NCI-H2227 (cell line): ENCODE data around the gene FXYD2.
"Not testable (repeated sequence)": the region's sequence is repeated elsewhere in the genome, so short reads cannot be mapped to it uniquely, and the experiment has no call there.

Experiments
- DNase-seq: peaks from one replicate; lab custom pipeline; 2025; ENCODE audit not compliant: unreplicated experiment; lab: John Stamatoyannopoulos, UW

Gene FXYD2

DNA sequence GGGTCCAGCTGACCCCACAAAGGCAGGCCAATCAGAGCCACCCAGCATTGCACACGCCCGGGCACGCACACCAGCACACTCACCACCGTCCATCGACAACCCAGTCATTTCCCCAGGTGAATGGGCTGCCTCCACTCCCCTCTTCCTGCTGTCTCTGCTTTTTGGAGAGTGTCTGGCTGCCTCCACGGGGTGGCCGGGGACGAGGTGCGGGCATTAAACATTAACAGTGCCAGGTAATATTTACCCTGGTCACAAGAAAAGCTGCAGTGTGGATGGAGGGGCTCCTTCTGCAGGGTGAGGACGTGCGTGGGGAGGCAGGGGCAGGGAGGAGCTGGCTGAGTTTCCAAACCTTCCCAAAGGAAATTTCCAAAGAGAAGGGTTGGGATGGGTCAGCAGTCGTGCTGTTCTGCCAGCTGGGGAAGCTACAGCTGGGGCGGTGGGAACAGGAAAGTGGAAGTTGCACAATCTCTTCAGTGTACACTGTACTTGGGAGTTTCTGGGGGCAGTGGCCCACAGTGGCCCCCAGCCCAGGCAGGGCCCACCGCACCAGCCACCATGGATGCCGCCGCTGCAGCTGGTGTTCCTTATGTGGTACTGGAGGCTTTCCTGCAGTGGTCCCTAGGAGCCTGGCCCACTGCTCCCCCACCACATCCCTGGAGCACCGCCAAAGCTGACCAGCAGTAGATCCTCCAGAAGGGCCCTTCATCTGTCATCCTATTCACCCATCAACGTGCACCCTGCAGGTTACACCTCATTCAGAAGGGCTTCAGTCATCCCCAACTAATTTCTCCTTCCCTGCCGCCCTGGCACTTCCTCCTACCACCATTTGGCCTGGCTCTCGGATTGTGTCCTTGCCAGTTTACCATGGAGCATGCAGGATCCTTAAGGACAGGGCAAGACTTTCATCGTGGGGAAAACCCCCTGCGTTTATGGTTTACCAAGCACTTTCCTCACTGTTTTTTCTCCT, at the start of gene FXYD2:
Gene FXYD2, minus strand, starts transcription at position 174 of the 967 bp plus-strand sequence. Its CDS starts 66 bp downstream, at position 108.
- DNase-seq, result no peak

DNA sequence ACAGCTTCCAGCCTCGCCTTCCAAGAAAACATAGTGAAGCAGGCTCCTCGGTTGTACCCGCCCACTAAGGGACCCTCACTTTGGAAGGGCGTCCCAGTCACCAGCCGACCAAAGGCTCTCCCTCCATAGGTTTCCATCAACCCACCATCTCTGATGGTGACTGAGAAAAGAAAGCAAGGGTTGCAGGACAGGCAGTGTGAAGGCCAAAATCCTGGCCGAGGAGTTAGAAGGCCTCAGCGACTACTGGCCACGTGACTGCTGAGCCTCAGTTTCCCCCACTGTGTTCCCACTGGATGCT, 49.2 kb upstream of the FXYD2 start:
- DNase-seq, result no peak

DNA sequence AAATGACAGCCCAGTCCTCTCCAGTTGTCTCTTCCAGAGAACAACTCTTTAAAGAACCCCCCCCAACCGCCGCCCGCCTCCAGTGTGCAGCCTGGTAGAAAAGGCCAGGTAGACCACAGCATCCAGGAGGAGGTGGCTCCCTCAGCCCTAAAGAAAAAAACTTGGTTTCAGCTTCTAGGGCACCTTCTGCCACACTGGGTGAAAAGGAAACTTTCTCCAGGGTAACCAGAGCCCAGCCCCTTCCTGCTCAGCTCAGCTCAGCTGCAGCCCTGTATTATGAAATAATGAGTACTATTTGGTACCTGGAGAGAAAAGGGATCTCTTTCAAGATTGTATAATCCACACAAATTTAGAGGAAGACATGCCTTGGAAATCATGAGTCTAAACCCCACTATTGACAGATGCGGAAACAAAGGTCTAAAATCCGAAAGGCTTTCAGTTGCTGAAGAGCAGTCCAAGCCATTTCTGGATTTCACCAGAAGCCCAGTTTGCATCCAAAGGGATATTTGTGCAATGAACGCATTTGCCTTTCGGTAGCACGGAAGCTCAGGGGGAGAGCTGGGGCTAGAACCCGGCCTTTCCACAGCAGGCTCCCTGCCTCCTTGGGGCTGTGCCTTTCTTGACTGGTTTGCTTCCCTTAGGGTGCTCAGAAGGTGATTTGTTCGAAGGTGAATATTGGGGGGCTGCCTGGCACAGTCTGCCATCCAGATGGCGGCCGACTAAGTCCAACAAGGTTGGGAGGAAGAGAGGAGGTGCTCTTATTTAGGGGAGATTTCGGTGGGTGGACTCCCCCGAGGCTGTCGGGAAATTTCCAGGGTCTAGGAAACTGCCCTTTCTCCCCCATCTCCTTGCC, 48.7 kb upstream of the FXYD2 start:
- no peak for DNase-seq

DNA sequence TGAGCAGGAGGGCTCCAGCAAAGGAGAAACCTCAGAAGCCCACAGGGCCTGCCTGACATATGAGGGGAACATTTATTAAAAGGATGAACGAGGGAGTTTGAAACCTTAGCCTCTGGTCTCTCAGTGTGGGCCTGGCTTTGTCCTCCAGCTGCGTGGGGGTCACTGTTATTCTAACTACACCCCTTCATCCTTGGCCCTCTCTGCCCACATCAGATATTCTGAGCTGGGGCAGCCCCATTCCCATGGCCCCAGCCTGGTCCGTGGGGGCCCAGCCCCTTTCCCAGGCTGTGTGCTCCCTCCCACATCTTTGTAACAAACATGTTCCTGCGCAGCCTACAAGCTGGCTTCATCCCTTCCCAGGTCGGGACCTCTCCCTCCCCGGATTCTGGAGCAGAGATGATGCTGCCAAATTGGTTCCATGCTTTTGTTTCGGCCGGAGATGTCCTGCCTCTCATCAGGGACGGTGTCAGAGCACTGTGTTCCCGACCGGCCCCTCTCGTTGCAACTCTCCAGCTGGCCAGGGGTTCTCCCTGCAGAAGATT, 47.9 kb upstream of the FXYD2 start:
- DNase-seq, result no peak

DNA sequence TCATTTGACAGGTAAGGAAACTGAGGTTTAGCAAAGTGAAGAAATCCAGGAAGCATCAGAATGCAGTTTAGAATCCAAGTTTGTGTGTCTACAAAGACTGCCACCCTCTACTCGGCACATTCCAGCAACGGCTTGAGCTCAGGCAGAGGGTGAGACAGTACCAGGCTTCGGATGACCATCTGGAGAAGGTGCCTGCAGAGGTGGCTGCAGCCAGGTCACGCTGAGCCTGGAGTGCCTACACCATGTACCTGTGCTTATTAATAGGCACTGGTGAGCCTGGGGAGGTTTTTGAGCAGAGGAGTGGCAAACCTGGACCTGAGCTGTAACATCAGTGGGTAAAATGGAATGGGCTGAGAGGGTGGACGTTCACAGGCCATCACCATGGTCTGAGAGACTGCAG, 47.2 kb upstream of the FXYD2 start:
- DNase-seq, result no peak

DNA sequence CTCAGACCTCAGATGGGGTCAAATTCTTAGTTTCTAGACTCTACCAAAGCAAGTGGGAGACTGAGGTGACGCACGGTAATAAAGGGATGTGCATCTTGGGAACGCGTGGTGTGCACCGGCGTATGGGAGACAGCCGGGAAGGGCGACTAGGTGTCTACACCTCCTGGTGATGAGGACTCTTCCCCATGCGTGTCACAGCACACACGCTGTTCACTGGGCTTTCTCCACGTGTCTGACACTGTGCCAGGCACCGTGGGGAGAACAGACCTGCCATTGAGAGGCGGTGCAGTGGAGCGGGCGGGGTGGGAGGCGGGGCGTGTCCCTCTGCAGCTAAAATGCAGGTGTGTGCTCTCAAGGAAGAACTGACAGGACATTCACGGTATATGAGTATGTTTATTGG, 46.6 kb upstream of the FXYD2 start:
- no peak for DNase-seq

DNA sequence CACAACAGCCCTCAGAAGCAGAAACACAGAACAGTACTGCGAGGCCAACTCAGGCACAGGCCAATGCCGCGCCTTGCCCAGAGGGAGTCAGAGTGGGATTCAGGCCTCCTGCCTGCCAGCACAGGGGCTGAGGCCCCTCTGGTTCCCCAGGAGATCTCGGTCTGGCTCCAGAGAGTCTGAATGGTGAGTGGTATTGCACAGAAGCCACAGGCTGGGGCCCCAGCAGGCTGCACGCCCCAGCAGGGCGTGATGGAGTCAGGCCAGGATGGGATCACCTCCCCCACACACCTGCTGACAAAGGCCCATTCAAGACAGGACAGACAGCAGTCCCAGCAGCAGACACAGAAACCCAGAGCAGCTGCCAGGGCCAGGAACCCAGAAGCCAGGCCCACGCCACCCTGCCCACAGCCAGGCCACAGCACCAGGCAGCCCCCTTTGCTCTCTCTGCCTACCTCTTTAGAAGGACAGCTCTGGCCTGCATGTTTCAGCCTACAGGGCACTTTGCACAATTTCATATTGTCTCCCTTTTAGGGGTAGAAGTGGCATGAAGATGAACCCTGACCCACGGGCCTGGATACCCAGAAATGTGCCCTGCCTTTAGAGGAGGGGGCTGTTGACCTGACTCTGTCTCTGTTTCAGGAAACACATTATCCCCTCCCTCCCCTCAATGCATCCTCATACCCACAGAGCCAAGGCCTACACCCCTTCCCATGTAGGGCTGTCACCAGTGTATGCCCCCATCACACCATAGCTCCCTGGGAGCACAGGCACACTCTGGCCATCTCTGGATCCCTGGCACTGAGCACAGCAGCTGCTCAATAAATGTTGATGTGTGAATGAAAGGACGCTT, 45.8 kb upstream of the FXYD2 start:
- peak; percentile 22 for DNase-seq

DNA sequence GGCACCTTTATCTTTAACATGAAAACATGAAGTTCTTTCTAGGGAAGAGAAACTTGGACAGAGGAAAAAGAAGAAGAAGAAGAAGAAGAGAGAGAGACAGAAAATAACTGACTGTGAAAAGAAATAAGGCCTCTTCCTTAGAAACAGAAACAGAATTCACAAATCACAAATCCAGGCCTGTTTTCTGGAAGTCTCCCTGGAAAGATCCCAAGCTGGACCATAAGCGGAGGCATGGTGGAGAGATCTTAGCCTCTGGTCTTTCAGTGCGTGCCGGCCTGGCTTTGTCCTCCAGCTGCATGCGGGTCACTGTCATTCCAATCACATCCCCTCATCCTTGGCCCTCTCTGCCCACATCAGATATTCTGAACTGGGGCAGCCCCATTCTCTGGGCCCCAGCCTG, 45.1 kb upstream of the FXYD2 start:
- no peak for DNase-seq

DNA sequence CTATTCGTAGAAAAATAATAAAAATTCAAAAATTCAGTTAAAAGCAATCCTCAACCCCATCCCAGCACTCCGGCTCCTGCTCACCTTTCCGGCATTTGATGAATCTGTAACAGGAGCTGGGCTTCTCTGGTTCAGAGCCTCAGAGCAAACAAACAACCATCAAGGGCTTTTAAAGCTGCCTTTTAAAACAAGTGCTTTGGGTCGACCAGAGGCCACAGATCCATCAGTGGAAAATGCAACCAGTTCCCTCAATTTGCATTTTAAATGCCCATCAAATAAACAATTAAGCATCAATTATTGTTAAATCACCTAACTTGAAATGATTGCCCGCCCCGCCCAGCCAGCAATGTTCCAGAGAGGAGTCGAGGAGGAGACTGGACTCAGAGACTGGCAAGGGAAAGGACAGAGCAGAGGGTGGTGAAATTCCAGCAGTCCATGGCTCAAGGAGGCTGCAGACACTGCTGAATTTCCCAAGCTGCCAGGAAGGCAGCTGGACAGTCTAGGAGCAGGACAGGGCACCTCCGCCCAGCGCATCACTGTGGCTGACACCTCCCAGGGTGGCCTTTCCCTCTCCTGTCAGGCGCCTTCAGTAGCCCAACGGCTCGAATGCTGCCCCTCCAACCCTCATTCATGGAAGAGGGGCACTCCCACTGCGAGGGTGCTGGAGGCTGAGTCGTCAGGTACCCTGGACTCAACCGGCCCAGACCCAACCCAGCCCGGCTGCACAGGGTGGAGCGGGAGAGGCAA, 44.4 kb upstream of the FXYD2 start:
- no peak for DNase-seq

DNA sequence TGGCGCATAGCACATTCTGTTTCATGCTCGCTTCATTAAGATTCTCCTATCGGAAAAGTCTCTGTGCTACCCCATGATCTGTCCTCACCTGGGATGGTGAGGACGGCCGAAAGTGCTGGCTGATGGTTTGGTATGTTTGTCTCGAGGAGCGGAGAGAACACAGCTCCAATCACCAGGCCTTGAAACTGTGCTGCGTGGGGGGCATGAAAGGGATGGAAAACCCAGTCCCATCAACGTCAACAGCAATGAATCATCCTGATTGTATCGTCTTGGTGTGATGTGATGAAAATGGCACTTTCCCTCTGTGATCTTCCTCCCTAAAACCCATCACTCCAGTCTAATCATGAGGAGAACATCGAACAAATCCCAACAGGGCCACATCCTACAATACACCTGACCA, 43.5 kb upstream of the FXYD2 start:
- DNase-seq, result no peak

DNA sequence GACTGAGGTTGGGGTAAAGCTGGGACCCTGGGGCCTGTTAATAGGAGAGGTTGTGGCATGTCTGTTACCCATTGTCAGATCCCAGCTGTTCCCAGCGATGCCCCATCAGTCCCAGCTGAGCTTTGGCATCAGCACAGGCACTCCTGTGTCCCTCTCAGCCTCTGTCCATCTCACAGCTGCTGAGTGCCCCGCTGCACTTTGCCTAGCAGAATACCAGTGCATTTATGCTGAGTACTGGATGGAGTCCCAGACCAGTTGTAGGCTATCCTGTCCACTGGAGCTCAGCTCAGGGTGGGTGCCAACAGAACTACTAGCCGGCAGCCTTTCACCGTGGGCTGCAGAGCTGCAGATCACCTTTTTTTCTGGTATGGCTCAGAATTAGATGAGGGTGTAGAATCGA, 42.0 kb upstream of the FXYD2 start:
- no peak for DNase-seq

DNA sequence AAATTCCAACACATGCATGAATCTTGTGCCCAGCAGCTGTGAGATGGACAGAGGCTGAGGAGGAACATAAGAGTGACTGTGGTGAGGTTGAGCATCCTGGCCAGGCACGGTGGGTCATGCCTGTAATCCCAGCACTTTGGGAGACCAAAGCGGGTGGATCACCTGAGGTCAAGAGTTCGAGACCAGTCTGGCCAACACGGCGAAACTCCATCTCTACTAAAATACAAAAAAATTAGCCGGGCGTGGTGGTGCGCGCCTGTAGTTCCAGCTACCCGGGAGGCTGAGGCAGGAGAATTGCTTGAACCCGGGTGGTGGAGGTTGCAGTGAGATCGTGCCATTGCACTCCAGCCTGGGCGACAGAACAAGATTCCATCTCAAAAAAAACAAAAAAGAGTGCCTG, 41.0 kb upstream of the FXYD2 start:
- not testable (repeated sequence) for DNase-seq

DNA sequence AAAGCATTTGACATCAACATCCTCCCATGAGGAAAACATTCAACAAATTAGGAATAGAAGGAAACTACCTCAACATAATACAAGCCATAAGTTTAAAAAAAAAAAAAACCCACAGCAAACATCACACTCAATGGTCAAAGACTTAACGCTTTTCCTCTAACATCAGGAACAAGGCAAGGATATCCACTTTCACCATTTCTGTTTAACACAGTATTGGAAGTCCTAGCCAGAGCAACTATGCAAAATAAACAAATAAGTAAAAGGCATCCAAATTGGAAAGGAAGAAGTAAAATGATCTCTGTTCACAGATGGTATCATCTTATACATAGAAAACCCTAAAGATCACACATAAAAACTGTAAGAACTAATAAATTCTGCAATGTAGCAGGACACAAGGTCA, 38.8 kb upstream of the FXYD2 start:
- no peak for DNase-seq

DNA sequence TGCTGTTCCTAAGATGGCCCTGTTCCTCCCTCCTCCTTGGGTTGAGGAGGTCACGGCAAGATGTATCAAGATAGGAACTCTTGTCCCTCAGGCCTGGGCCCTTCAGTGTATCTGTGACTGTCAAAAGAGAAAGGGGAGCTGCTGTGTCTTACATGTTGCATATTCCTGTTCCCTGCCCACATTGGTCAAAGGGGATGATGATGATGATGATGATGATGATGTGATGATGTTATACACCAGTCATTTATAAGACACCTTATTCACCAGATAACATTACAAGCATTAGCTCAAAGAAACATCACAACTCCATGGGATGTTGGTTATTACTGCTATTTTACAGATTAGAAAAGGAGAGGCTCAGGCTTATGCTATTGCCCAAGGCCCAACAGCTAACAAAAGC, 38.2 kb upstream of the FXYD2 start:
- no peak for DNase-seq

DNA sequence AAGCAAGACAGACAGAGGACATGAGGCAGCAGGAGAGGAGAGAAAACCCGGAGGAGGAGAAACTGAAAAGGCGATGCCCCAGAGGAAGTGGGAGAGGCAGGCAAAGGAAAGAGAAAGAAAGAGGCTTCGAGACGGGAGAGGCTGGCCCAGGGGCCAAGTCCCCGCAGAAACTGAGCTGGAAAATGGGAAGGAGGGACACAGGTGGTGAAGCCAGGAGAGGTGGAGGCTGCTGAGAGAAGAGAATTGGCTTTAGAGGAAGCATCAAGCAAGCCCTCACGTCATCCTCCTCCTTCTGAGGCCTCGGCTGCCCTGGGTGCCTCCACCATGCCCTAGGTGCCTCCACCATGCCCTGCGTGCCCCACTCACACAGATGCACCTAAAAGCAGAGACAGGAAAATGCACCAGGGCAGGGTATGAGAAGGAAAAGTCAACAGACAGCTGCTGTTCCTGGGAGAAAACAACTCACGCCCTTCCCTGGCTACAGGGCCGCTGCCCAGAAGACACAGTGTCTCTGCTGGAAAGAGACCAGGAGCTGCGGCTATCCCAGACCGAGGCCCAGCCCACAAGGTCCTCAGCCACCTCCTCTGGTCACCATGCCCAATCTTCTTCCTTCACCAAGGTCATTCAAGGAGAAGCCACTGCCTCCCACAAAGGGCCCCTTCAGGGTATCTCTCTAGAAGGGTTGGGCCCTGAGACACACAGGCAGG, 37.6 kb upstream of the FXYD2 start:
- no peak for DNase-seq

DNA sequence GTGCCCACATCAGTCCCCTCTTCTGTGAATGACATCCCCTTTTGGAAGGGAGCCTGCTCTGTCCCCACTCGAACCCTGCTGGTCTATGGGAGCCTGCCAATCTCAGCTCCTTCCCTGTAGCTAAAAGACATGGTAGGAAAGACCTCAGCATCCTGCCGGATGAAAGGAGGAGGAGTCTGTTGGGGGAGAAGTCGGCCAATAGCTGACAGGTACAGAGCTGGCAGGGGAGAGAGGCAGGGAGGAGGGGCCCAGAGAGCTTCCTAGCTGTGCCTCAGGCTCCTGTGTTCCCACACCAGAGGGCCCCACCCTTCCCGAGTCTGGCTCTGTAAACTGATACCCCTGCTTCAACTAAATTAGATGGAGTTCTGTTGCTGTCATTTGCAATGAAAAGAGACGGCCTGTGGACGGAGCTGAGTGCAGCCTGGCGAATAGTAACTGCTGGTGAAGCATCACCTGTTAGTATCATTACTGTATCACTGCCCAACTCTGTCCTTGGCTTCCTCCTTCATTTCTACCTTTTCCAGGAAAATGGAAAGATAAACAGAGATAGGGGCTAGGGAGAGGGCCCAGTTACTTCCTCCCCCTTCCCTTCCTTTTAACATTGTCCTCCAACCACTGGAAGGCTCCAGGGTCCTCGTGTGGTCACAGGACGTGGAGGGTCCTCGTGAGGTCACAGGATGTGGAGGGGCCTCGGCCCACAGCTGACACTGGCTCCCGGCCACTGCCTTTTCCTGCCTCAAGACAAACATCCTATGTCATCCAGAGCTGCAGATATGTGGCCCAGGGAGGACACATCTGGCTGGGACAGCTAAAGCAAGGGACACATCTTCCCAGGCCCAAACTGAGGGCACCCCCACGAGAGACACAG, 36.8 kb upstream of the FXYD2 start:
- DNase-seq, result peak; percentile 82

DNA sequence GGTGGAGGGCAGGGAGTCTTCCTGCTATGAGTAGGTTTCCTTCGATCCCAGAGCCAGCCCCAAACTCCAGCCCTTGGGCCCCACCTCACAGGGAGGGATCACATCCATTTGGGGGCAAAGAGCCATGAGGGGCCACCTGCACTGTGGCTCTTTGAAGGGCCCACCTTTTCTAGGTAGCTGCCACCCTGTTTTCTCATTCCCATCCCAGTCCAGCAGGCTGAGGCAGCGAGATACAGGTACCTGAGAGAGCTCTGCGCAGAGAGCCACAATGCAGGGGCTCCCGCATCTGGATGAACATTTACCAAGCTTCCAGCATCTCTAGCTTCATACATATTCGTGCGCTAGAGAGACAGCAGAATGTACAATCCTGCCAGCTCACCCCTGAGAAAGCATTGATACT, 35.6 kb upstream of the FXYD2 start:
- DNase-seq, result no peak

DNA sequence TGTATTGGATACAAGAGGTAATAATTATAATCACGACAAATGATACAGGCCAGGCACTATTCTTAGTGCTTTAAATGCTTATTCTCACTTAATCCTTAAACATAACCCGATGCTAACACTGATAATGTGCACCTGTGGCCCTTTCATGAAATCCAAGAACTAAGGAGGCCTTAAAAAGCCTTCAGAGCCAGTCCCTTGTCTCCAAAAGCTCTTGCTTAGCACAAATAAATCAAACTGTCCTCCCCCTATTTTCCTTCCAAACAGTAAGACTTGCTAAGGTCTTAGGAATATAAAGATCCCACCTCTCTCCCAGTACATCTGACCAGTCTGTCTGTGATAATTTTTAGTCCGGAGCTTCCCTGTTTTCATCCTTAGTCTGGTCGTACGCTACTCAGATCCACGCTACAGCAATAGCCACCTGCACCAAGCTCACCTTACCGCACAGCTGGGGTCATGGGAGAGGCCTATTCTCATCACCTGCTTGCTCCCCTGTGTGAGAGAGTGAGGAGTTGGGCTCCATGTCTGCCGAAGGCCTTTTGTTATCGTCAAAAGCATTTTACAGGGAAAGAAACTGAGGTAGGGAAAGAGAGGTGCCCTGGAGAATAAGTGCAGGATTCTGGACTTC, 35.1 kb upstream of the FXYD2 start:
- peak; percentile 43 for DNase-seq
